HepG2 (cell line): ENCODE measurements around the gene WDR27. TPM values are rescaled to one million over a fixed set of nuclear protein-coding genes. Genes with fewer than 3 reads are reported as not detected.

Source experiments
- ATAC-seq: fragments of 200-7000 bp; cut with Tn5 transposase; 3 replicates; pipeline ENCODE4 v1.9.1; 2020; ENCODE audit warnings: mild to moderate bottlenecking, moderate library complexity
- BruUV-seq: library from RNA; stranded (reverse); fragments of 400-500 nt; replicated peaks from 2 replicates; lab custom pipeline; 2021; lab: Mats Ljungman, UMichigan
- CTCF ChIA-PET: fragments of 300-600 bp; formaldehyde crosslinking; extraction: SDS; loops from one replicate; lab custom pipeline; 2021; ENCODE audit warnings: low total read pairs, inconsistent platforms, low intra/inter-chr PET ratio; lab: Yijun Ruan, JAX
- POLR2A ChIA-PET: fragments of 350-600 bp; sonication (Branson Sonifier 250); formaldehyde crosslinking; loops from one replicate; lab custom pipeline; 2020; ENCODE audit warnings: antibody characterized with exemption, inconsistent platforms; lab: Yijun Ruan, JAX
- DNase-seq: peaks from one replicate; pipeline ENCODE4 v3.0.0-alpha.2; 2015; ENCODE audit warnings: low spot score
- FAIRE-seq: peaks from 3 replicates; lab custom pipeline; 2011; peaks lifted over from hg19 to GRCh38; lab: Jason Lieb, UNC
- H2AFZ ChIP-seq: one replicate; pipeline ENCODE4 v1.6.1; 2011; ENCODE audit warnings: low read length, inconsistent platforms
- H3K27ac ChIP-seq: fragments of 300-600 bp; 3 replicates; pipeline ENCODE4 v1.8.0; 2011; ENCODE audit warnings: mixed run types, mild to moderate bottlenecking, mixed read lengths, low read length, inconsistent platforms; ENCODE audit not compliant: insufficient read depth; ENCODE audit errors: extremely low read length
- H3K27me3 ChIP-seq, 2 experiments: fragments of 200-600 bp in 1 of 2; 2 replicates in 1 of 2; 3 replicates in 1 of 2; pipeline versions ENCODE4 v1.6.0 to v1.8.0; 2011; ENCODE audit warnings: low read length in 2 of 2, mild to moderate bottlenecking in 2 of 2, moderate library complexity in 2 of 2, inconsistent platforms in 1 of 2; ENCODE audit not compliant: insufficient read depth in 2 of 2, control insufficient read depth in 1 of 2
- H3K36me3 ChIP-seq, 2 experiments: fragments of 200-600 bp in 1 of 2; replicated peaks in 1 of 2; 2 replicates in 1 of 2; 3 replicates in 1 of 2; pipeline versions ENCODE4 v1.5.1 to v1.8.0; 2011; ENCODE audit warnings: low read length in 2 of 2, inconsistent platforms in 1 of 2; ENCODE audit not compliant: insufficient read depth in 2 of 2, control insufficient read depth in 1 of 2
- H3K4me1 ChIP-seq: 2 replicates; pipeline ENCODE4 v1.5.1; 2012; ENCODE audit warnings: low read length, inconsistent platforms; ENCODE audit not compliant: insufficient read depth
- H3K4me2 ChIP-seq: 2 replicates; pipeline ENCODE4 v1.6.0; 2011; ENCODE audit warnings: low read depth, low read length, inconsistent platforms
- H3K4me3 ChIP-seq, 3 experiments: fragments of 200-600 bp in 1 of 3; sonication (generic), shearing (Covaris generic) in 1 of 3; replicated peaks in 1 of 3; 2 replicates each; pipeline ENCODE4 v1.5.1; 2011 to 2016; ENCODE audit warnings: low read length in 3 of 3, inconsistent platforms in 2 of 3, low read depth in 2 of 3, mild to moderate bottlenecking in 2 of 3, control low read depth in 1 of 3, mixed read lengths in 1 of 3; ENCODE audit not compliant: insufficient read depth in 1 of 3
- H3K79me2 ChIP-seq: one replicate; pipeline ENCODE4 v1.6.1; 2011; ENCODE audit warnings: low read length, inconsistent platforms; ENCODE audit not compliant: insufficient read depth
- H3K9ac ChIP-seq: 2 replicates; pipeline ENCODE4 v1.6.0; 2011; ENCODE audit warnings: mild to moderate bottlenecking, low read depth, low read length, inconsistent platforms; ENCODE audit not compliant: insufficient read depth
- H3K9me3 ChIP-seq: 2 replicates; pipeline ENCODE4 v1.5.1; 2012; ENCODE audit warnings: mild to moderate bottlenecking, low read length
- H4K20me1 ChIP-seq: 2 replicates; pipeline ENCODE4 v1.6.0; 2011; ENCODE audit warnings: inconsistent platforms, mild to moderate bottlenecking, low read length, moderate library complexity; ENCODE audit not compliant: insufficient read depth
- HNRNPK ChIP-seq: fragments of 200-400 bp; formaldehyde crosslinking; IDR thresholded peaks from 2 replicates; pipeline ENCODE4 v1.6.1; 2018; ENCODE audit warnings: low read length, low read depth, moderate library complexity, mild to moderate bottlenecking; ENCODE audit not compliant: poor library complexity, severe bottlenecking
- MATR3 ChIP-seq: sonication (generic); formaldehyde crosslinking; IDR thresholded peaks from 2 replicates; pipeline ENCODE4 v1.4.0; 2020; ENCODE audit warnings: missing genetic modification reagents
- STAG1 ChIP-seq: sonication (generic); formaldehyde crosslinking; IDR thresholded peaks from 2 replicates; pipeline ENCODE4 v1.4.0; 2020; ENCODE audit warnings: missing genetic modification reagents
- TRIM22 ChIP-seq: fragments of 450-650 bp; IDR thresholded peaks from 2 replicates; pipeline ENCODE4 v1.6.1; 2017
- ZNF317 ChIP-seq: sonication (generic); formaldehyde crosslinking; IDR thresholded peaks from 2 replicates; pipeline ENCODE4 v1.5.0; 2020; ENCODE audit warnings: mild to moderate bottlenecking, missing genetic modification reagents
- ZNF44 ChIP-seq: sonication (generic); formaldehyde crosslinking; IDR thresholded peaks from 2 replicates; pipeline ENCODE4 v1.5.1; 2020; ENCODE audit warnings: mild to moderate bottlenecking, missing genetic modification reagents
- ZNF512B ChIP-seq: sonication (generic); formaldehyde crosslinking; IDR thresholded peaks from 2 replicates; pipeline ENCODE4 v1.5.1; 2020; ENCODE audit warnings: missing genetic modification reagents, mild to moderate bottlenecking, borderline replicate concordance
- ZNF703 ChIP-seq: sonication (generic); formaldehyde crosslinking; IDR thresholded peaks from 2 replicates; pipeline ENCODE4 v1.5.1; 2020; ENCODE audit warnings: missing genetic modification reagents, mild to moderate bottlenecking, moderate library complexity, borderline replicate concordance
- ZNF790 ChIP-seq: sonication (generic); formaldehyde crosslinking; IDR thresholded peaks from 2 replicates; pipeline ENCODE4 v1.8.0; 2022; ENCODE audit warnings: missing genetic modification reagents, mild to moderate bottlenecking, borderline replicate concordance
- WGBS: methylation state at CpG from one replicate; pipeline ENCODE4 v1.1.6; 2017; ENCODE audit warnings: low lambda C conversion rate; 5-methylcytosine and 5-hydroxymethylcytosine counted together
- in situ Hi-C: cut with HindIII; loops from 2 replicates; pipeline ENCODE4 v1.10.0; 2017; ENCODE audit warnings: low pct_unique_long_range_greater_than_20kb; ENCODE audit not compliant: extremely low pct_ligation_motif_present
- intact Hi-C: fragments of 100-400 bp; cut with micrococcal nuclease; formaldehyde crosslinking; loops from one replicate; pipeline ENCODE4 v1.10.0; 2022; ENCODE audit not compliant: unreplicated experiment
- polyA plus RNA-seq, 8 experiments: library from polyadenylated mRNA; depleted of rRNA in 3 of 8; stranded (reverse) in 7 of 8; unstranded in 1 of 8; fragments of >200 nt; fragmentation: Illumina TruSeq in 4 of 8; extraction: Trizol in 4 of 8; gene quantifications; 2 replicates each; pipeline versions ENCODE4 v1.2.1 to v1.2.3, GENCODE V29; 2011 to 2016; ENCODE audit warnings: low read depth in 4 of 8, missing spikeins in 1 of 8, mixed read lengths in 1 of 8; ENCODE audit not compliant: insufficient read depth in 1 of 8
- total RNA-seq, 5 experiments: library from RNA; depleted of rRNA; stranded (reverse); fragments of >200 nt; fragmentation: Illumina TruSeq; extraction: Trizol; gene quantifications; 2 replicates each; pipeline ENCODE4 v1.2.3, GENCODE V29; 2016; ENCODE audit warnings: low read depth in 1 of 5

Gene WDR27
- total and polyA plus RNA-seq, 2 of the 13 experiments (the other 11 are each of a cell fraction or from before 2014, with no cell fraction given), result 34.1 to 80.3 TPM

GRCh38 chr6:169415179-169415578, 286.6 kb downstream of the WDR27 start:
- in situ Hi-C loops (no loop called here), intact Hi-C loops (no loop called here)
- DNase-seq (no peak), ATAC-seq (no peak), FAIRE-seq (peak; percentile 23)
- H3K27ac ChIP-seq, result no peak overlapping the region
- no TSS peak for BruUV-seq
- H3K4me2 ChIP-seq, result no peak overlapping the region
- CTCF ChIA-PET, result no interaction called here
- WGBS, result 43% methylated on average over 4 of the region's 4 CpGs
- peaks cover 0 to 24% of the 10 kb centered on the region in 2 experiments; a peak in 3 of 5 replicates for H3K27me3 ChIP-seq
- H4K20me1 ChIP-seq, result no peaks in the 10 kb centered on the region
- no peaks in the 10 kb centered on the region for H3K36me3 ChIP-seq
- no peaks in the 10 kb centered on the region for H3K4me1 ChIP-seq
- H3K79me2 ChIP-seq, result no peaks in the 10 kb centered on the region
- TF ChIP-seq ZNF703 (CRISPR knock-in tag) (no peak), ZNF790 (CRISPR knock-in tag) (no peak), ZNF317 (CRISPR knock-in tag) (peak; percentile 99), HNRNPK (peak; percentile 8)
- TF ChIP-seq, all 625 proteins: peak for 2
- no peak overlapping the region for H3K9ac ChIP-seq
- no peak overlapping the region for H2AFZ ChIP-seq
- no peak overlapping the region for H3K4me3 ChIP-seq
- POLR2A ChIA-PET, result no interaction called here
- peaks cover 22% of the 10 kb centered on the region for H3K9me3 ChIP-seq

GRCh38 chr6:169411722-169412121, 290.1 kb downstream of the WDR27 start:
- in situ Hi-C loops, result no loop called here
- Histone ChIP-seq H3K4me2 (no peak overlapping the region), H3K9ac (no peak overlapping the region), H2AFZ (no peak overlapping the region), H3K79me2 (no peaks in the 10 kb centered on the region), H3K4me1 (no peaks in the 10 kb centered on the region), H3K27ac (no peak overlapping the region), H3K9me3 (peaks cover 32% of the 10 kb centered on the region), H4K20me1 (no peaks in the 10 kb centered on the region), H3K36me3 (no peaks in the 10 kb centered on the region), H3K27me3 (peaks cover 0 to 11% of the 10 kb centered on the region in 2 experiments; a peak in 1 of 5 replicates), H3K4me3 (no peak overlapping the region)
- ATAC-seq (no peak), FAIRE-seq (no peak), DNase-seq (no peak)
- ChIA-PET CTCF (no interaction called here), POLR2A (no interaction called here)
- intact Hi-C loops, result no loop called here
- BruUV-seq, result no TSS peak
- 3% methylated on average over 5 of the region's 5 CpGs for WGBS
- no peak for TF ChIP-seq TRIM22
- TF ChIP-seq STAG1 (CRISPR knock-in tag), result no peak
- no peak for TF ChIP-seq ZNF44 (CRISPR knock-in tag)
- TF ChIP-seq MATR3 (CRISPR knock-in tag), result no peak
- TF ChIP-seq ZNF512B (CRISPR knock-in tag), result no peak
